GM23248 (cell line): Measurements from ENCODE around the gene GPD2.

Experiments
- EZH2 ChIP-seq: fragments of 200-600 bp; sonication (generic); IDR thresholded peaks from 2 replicates; pipeline ENCODE4 v1.6.1; 2018; ENCODE audit warnings: antibody characterized with exemption, mild to moderate bottlenecking; ENCODE audit not compliant: insufficient read depth, poor library complexity, severe bottlenecking
- EZH2phosphoT487 ChIP-seq: fragments of 200-600 bp; sonication (generic); IDR thresholded peaks from 2 replicates; pipeline ENCODE4 v1.6.1; 2018; ENCODE audit warnings: antibody characterized with exemption, moderate library complexity, mild to moderate bottlenecking, low read depth; ENCODE audit not compliant: insufficient read depth

DNA sequence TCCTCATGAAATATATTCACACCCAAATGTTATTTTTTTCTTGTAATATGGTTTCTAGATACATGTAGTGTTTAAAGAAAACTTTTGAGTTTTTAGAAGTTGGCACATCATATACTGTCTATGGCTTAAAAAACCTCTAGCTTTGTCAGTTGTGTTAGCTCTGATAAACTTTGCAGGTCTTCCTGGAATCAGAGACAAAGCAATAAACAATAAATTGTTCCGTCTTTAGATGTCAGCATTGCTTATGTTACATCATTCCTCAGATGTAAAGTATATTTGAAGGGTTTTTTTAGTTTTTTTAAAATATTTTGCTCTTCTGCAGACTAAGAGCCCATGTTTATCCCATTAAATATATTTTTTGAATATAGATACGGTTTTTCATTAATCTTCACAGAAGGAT lies 145.1 kb downstream of the GPD2 start:
- no peak for TF ChIP-seq EZH2phosphoT487
- no peak for TF ChIP-seq EZH2
